ENCODE results near the gene TRPC6.

DNA sequence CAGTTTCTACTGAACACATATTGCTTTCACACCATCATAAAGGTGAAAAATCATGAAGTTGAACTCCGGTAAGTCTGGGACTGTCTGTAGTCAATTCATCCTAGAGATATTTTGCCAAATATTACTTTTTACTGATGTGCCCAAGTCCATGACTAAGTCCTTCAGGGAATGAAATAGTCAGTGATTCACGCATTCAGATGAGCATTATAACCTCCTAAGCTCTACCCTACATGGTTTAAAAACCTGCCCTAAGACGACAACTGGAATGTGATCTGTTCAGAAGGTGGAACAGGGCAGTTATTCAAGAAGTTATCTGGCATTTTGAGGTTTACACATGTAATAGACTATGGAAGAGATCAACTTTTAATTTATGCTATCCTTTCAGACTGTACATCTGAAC lies 125.6 kb downstream of the TRPC6 start:
- TF ChIP-seq EZH2 (IDR thresholded peaks at IDR 0.05; ENCODE audit: low read length, unreplicated experiment) (no peak), EZH2phosphoT487 (IDR thresholded peaks at IDR 0.05; ENCODE audit: borderline replicate concordance, low read length) (no peak)
- TF ChIP-seq, protein P1, sequence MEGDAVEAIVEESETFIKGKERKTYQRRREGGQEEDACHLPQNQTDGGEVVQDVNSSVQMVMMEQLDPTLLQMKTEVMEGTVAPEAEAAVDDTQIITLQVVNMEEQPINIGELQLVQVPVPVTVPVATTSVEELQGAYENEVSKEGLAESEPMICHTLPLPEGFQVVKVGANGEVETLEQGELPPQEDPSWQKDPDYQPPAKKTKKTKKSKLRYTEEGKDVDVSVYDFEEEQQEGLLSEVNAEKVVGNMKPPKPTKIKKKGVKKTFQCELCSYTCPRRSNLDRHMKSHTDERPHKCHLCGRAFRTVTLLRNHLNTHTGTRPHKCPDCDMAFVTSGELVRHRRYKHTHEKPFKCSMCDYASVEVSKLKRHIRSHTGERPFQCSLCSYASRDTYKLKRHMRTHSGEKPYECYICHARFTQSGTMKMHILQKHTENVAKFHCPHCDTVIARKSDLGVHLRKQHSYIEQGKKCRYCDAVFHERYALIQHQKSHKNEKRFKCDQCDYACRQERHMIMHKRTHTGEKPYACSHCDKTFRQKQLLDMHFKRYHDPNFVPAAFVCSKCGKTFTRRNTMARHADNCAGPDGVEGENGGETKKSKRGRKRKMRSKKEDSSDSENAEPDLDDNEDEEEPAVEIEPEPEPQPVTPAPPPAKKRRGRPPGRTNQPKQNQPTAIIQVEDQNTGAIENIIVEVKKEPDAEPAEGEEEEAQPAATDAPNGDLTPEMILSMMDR (conservative IDR thresholded peaks at IDR 0.05; ENCODE audit: low read depth, low read length): no peak

All from PC-3 (cell line).